Activated T-cell treated with anti-CD3 and anti-CD28 coated beads, Interleukin-2, amount 50 U/mL, for 1 hour (primary cell): ENCODE measurements around the gene SLC34A2.
"Not testable (repeated sequence)": the region's sequence is repeated elsewhere in the genome, so short reads cannot be mapped to it uniquely, and the experiment has no call there.

Experiments
- DNase-seq: peaks from one replicate; pipeline ENCODE4 v3.0.0-alpha.2; 2020

The SLC34A2 gene, protein sequence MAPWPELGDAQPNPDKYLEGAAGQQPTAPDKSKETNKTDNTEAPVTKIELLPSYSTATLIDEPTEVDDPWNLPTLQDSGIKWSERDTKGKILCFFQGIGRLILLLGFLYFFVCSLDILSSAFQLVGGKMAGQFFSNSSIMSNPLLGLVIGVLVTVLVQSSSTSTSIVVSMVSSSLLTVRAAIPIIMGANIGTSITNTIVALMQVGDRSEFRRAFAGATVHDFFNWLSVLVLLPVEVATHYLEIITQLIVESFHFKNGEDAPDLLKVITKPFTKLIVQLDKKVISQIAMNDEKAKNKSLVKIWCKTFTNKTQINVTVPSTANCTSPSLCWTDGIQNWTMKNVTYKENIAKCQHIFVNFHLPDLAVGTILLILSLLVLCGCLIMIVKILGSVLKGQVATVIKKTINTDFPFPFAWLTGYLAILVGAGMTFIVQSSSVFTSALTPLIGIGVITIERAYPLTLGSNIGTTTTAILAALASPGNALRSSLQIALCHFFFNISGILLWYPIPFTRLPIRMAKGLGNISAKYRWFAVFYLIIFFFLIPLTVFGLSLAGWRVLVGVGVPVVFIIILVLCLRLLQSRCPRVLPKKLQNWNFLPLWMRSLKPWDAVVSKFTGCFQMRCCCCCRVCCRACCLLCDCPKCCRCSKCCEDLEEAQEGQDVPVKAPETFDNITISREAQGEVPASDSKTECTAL

GRCh38 chr4:25654971-25655963 lies at the start of gene SLC34A2:
Gene SLC34A2 (plus strand): TSS chr4:25655851. CDS start chr4:25662501, 6,650 bp downstream.
- no peak for DNase-seq

DNA sequence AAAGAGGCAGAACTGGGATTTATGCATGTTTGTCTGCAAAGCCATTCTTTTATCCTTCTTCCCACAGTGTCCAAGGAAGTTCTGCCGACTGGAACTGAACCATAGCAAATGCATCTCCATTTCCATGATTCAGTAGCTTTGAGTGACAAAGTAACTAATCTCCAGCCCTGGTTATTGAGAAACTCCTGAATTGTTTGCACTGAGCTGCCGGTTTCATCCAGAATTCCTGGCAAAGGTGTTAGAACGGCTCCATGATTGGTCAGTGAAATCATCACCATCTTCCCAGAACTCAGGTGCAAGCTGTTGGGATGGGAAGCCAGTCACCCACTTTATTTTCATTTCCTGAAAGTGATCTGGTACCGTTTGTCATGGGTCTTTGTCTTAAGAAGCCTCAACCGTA lies 47.0 kb upstream of the SLC34A2 start:
- no peak for DNase-seq

DNA sequence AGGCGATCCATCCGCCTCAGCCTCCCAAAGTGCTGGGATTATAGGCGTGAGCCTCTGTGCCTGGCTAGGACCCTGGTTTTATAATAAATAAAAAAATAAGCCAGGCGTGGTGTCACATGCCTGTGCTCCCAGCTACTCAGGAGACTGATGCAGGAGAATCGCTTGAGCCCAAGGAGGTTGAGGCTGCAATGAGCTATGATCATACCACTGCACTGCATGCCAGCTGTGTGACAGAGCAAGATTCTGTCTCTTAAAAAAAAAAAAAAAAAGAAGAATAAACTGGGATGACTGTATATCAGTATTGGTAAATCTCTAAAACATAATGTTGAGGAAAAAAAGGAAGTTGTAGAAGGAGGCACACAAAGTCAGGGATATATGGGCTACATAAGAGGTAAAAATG lies 45.7 kb upstream of the SLC34A2 start:
- DNase-seq: no peak

DNA sequence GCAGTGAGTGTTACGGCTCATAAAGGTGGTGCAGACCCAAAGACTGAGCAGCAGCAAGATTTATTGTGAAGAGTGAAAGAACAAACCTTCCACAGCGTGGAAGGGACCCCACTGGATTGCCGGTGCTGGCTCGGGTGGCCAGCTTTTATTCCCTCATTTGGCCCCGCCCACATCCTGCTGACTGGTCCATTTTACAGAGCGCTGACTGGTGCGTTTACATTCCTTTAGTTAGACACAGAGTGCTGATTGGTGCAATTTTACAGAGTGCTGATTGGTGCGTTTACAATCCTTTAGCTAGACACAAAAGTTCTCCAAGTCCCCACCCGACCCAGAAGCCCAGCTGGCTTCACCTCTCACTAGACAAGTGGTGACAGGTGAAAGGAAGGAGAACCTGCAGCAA lies 42.0 kb upstream of the SLC34A2 start:
- DNase-seq: not testable (repeated sequence)

DNA sequence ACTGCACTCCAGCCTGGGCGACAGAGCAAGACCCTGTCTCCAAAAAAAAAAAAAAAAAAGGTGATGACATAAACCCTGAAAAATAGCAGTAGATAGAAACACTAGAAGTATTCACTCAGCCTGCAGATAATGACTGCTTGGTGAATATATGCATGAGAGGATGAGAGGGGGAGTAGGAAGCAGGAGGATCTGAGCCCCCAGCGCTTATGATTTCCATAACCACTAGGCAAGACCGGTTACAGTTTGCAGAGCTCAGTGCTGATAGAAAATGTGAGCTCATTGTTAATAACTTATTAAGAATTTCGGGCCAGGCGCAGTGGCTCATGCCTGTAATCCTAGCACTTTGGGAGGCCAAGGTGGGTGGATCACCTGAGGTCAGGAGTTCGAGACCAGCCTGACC lies 40.8 kb upstream of the SLC34A2 start:
- no peak for DNase-seq

DNA sequence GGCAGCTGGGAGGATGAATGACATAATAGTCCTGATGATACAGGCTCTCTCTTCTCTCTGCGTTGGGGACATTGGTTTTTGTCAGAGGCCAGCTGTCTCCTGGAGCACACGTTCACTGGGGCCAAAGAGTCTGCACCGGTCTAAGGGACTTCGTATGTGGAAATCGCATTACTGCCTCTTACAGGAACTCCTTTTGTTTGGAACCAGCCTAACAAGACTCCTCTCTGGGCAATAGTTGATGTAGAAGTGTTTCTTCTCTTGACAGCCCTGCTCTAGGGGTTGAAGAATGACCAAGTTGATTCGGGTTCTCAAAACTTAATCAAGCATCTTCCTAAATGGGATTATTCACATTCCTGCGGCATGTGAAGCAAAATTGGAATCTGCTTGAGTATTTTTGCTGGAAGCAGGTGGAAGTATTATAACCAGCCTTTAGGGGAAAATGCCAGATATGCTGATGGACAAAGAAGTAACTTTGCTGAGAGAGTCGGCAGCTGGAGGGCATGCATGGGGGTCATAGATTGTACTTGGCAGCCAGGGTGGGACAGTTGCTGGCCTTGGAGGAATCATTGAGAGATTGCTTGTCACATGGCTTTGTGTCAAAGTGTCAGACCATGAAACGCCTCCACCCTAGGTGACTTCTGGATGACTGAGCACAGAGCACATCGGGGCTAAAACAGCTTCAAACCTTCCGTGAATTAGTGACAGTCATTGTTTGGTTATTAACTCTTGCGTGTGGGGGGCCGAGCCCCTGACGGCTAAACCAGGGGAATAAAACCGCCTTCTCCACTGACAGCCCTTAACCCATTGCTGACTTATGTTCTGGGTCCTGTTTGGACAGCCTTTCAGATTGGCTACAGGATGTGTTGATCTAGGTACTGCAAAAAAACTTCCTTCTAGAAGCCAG lies 34.4 kb upstream of the SLC34A2 start:
- DNase-seq: no peak

DNA sequence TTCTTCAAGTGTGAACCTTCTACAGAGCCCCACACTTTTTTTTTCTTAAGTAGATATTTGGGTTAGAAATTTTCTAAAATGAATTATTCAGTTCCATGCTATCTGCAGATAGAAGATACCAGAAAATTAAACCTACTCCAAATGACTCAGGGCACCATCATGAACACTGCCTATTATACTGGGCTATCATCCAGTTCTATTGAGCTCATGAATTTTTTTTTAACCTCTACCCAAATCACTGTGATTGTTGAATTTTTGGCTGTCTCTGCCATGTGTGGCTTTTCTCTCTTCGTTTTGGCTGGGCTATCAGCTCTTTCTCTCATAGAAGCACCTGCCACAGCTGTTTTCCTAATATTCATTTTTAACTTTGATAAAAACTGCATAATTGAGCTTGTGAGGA lies 31.0 kb upstream of the SLC34A2 start:
- no peak for DNase-seq

DNA sequence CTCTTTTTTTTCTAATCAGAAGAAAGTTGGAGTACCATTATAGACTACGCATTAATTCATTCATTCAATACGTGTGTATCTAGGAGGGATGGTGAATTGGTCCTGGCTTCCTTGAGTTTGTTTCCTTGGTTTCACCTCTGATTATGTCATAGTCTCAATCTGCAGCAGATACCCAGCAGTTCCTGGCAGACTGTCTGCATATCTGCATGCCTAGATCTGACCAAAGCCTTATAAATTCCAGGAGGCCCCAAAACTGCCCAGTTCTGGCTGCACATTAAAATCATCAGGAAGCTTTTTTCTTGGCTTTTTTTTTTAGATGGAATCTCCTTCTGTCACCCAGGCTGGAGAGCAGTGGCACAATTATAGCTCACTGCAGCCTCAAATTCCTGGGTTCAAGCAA lies 27.2 kb upstream of the SLC34A2 start:
- DNase-seq: no peak

GRCh38 chr4:25632135-25632534 lies 23.5 kb upstream of the SLC34A2 start:
- DNase-seq: no peak

DNA sequence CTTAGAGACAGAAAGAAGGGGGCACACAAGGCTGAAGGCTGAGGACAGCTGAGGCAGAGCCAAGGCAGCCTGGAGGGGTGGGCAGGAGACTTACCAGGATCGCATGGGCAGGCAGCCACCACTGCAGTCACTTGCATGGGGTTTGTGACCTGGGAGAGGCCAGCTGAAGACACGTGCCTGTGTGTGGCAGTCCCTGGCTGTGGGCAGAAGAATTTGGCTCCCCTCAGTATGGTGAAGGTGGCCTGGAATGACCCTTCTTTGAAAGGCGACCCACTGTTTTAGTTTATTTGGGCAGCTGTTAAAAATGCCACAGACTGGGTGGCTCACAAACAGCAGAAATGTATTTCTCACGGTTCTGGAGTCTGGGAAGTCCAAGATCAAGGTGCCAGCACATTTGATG lies 22.1 kb upstream of the SLC34A2 start:
- DNase-seq: no peak

DNA sequence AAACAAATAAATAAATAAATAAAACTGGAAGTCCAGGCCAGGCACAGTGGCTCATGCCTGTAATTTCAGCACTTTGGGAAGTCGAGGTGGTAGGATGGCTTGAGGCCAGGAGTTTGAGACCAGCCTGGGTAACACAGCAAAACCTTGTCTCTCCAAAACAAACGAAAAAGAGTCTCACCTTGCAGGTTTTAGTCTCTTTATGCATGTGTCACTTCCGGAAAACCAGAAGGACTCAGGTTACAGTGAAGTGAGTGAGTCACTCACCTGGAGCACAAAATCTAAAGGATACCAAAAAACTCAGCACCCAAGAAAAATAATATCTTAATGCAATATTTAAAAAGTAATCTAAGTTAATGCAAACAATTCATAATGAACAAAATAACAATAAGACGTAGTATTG lies 20.1 kb upstream of the SLC34A2 start:
- no peak for DNase-seq

- no peak for DNase-seq
These were observed 17.9 kb upstream of the SLC34A2 start for GRCh38 chr4:25637581-25638220.

GRCh38 chr4:25638221-25638601 lies 17.4 kb upstream of the SLC34A2 start:
- DNase-seq: no peak

GRCh38 chr4:25638806-25639205 lies 16.8 kb upstream of the SLC34A2 start:
- no peak for DNase-seq

- no peak for DNase-seq
These were observed 5.3 kb upstream of the SLC34A2 start for GRCh38 chr4:25650311-25650710.

DNA sequence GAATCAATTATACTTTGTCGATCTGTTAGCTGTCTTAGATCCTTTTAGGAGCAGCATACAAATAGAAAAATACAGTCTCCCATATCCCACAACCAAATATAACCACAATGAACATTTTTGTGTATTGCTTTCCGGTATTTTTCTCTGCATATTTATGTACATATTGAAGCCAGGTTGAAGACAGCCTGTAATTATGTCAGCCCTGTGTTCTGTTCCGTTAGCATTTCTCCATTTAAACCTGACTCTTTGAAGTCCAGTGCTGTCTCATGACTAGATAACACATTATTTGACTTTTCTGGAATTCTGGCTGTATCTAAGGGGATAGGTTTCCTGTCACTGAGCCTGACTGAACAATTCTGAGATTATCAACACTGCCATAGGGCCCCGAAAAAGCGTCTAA lies 4.0 kb upstream of the SLC34A2 start:
- DNase-seq: no peak

DNA sequence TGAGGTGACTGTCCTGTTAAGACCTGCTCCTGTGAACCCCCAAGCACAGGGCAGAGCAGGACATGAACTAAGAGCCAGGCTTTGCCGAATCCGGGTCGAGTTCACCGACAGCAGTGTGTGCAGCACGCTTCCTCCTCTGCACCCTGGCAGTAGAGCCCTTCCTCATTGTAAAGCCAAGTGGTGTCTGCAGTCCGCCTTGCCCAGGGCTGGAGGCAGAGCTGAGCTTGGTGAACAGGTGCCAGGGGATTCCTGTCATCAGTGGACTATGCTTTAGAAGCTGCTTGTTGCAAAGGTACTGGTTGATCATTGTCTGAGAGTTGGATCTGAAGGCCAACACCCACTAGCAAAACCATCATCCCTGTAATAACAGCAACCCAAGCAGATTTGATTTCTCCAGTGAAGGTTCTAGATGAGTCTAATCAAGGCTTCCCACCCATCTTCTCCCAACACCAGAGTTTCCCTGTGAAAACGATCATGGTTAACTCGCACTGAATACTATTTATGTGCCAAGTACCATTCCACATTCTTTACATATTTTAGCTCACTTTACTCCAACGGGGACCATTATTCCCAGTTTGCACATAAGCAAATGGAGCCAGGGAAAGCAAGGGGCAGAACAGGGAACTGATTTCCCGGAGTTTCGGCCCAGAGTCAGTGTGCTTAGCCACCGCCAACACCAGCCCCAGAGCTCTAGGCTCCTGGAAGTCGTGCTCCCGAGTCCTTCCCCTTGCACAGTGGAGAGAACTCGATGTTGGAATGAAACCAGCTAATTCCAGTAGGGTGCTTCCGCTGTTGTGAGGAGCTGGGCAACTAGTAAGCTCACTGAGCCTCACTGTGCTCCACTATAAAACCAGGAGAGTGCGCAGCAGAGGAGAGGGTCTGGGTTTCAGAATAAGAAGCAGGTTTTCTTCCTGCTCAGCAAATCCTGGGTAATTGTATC lies 1.4 kb upstream of the SLC34A2 start:
- no peak for DNase-seq

DNA sequence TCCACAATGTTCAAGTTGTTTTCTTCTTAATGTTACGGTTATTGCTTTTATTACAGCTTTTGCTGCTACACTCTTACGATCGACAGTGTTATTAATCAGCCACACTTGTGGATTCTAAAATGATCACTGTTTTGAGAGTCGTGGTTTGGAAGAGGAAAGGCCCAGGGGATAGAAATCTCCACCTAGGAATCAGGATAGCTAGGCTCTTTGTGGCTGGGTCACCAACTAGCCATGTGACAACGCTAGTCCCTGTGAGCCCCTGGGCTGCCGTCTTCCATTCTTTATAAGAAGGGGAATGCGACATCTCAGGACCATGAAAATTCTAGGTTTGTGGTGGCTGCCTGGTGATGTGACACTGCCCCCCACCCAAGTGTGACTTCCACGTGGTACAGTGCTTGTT lies 380 bp downstream of the SLC34A2 start:
- no peak for DNase-seq

DNA sequence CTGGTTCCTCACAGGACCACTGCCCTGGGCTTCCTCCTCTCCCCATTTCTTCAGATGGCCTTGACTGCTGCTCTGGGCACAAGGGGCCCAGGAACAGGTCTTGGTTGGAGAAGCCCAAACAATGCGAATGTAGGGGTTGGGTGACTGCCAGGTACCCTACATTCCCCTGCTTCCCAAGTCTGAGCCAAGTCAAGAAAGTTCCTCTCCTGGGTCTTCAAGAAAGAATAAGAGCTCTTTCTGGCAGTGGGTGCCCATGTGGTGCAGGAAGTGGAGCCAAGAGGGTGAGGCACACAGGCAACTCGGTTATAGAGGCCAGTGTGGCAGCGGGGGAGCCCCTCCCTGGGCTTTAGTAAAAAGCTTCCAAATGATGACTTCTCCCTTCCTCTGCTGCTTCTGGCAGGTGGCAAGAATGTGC lies 2.7 kb downstream of the SLC34A2 start:
- DNase-seq: no peak

DNA sequence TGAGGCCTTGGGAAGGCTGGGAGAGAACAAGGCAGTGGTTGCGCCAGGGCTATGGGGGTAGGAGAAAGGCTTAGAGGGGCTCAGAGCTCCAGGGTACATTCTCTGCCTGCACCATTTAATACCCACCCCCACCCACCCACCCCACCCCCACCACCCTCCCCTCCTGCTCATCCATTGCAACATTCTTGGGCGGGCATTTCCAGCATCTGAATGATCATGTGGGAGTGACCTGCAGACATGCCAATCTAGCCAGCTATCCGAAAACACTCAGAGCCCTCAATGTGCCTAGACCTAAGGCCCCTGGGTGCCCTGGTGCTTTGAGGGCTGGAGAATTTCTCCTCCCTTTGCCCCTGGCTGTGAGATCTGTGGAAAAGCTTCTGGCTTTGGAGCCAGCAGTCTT lies 3.1 kb downstream of the SLC34A2 start:
- DNase-seq: no peak
